ENCODE data around the gene THAP4.

DNA sequence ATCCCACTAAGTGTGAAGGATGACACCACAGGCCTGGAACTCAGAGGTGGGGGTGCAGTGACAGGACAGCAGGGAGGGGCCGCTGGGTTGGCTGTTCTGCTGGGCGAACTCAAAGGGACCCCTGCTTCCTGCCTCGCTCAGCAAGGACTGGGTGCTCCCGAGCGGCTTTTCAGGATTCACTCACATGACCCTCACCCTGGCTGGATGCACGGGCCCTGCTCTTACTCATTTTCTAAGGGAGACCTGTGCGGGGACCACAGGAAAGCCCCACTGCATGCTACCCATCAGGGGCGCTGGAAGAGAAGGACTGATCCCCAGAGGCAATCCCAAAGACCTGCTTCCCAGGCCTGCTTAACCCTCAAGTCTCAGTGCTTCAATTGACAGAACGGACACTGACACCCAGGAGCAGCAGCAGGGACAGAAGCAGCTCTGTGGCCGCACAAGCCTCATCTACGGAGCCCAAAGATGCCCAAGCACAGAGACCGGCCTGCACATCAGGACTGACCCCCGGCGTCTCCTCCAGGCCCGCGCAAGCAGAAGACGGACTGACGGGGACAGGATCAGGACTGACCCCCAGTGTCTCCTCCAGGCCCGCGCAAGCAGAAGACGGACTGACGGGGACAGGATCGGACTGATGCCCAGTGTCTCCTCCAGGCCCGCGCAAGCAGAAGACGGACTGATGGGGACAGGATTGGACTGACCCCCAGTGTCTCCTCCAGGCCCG is 29.6 kb downstream of the THAP4 start:
- TF ChIP-seq, protein P1, sequence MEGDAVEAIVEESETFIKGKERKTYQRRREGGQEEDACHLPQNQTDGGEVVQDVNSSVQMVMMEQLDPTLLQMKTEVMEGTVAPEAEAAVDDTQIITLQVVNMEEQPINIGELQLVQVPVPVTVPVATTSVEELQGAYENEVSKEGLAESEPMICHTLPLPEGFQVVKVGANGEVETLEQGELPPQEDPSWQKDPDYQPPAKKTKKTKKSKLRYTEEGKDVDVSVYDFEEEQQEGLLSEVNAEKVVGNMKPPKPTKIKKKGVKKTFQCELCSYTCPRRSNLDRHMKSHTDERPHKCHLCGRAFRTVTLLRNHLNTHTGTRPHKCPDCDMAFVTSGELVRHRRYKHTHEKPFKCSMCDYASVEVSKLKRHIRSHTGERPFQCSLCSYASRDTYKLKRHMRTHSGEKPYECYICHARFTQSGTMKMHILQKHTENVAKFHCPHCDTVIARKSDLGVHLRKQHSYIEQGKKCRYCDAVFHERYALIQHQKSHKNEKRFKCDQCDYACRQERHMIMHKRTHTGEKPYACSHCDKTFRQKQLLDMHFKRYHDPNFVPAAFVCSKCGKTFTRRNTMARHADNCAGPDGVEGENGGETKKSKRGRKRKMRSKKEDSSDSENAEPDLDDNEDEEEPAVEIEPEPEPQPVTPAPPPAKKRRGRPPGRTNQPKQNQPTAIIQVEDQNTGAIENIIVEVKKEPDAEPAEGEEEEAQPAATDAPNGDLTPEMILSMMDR (IDR thresholded peaks at IDR 0.05; ENCODE audit: borderline replicate concordance, extremely low read depth, low read length, poor library complexity, severe bottlenecking) = no peak
- no peak for TF ChIP-seq EZH2 (IDR thresholded peaks at IDR 0.05; ENCODE audit: borderline replicate concordance, low read depth, low read length, severe bottlenecking)

Measured in DND-41 (cell line).